H54 (cell line): ENCODE results near the gene SRGAP2C.
"Not testable (repeated sequence)": the region's sequence is repeated elsewhere in the genome, so short reads cannot be mapped to it uniquely, and the experiment has no call there.

ENCODE experiments used
- DNase-seq: peaks from one replicate; pipeline ENCODE4 v3.0.0; 2011; ENCODE audit warnings: low spot score, mixed read lengths; ENCODE audit not compliant: insufficient read length
- FAIRE-seq: peaks from 3 replicates; lab custom pipeline; 2011; peaks lifted over from hg19 to GRCh38; lab: Jason Lieb, UNC
- POLR2A ChIP-seq: IDR thresholded peaks from 2 replicates; pipeline ENCODE4 v1.6.1; 2011; ENCODE audit warnings: low read depth, mild to moderate bottlenecking, low read length

The SRGAP2C gene

GRCh38 chr1:121397101-121397500 lies 212.3 kb downstream of the SRGAP2C start:
- FAIRE-seq, DNase-seq: not testable (repeated sequence)

- DNase-seq, FAIRE-seq: not testable (repeated sequence)
These were observed 214.4 kb downstream of the SRGAP2C start for GRCh38 chr1:121399193-121399592.

- not testable (repeated sequence) for FAIRE-seq
These were observed 215.3 kb downstream of the SRGAP2C start for GRCh38 chr1:121400108-121400507.

GRCh38 chr1:121400541-121401310 lies 216.0 kb downstream of the SRGAP2C start:
- DNase-seq, FAIRE-seq: not testable (repeated sequence)

More at GRCh38 chr1:121400108-121400507, 215.3 kb downstream of the SRGAP2C start:
- DNase-seq = not testable (repeated sequence)

GRCh38 chr1:121401375-121401955 lies 216.7 kb downstream of the SRGAP2C start:
- FAIRE-seq, DNase-seq: not testable (repeated sequence)

- not testable (repeated sequence) for FAIRE-seq, DNase-seq
These were observed 218.5 kb downstream of the SRGAP2C start for GRCh38 chr1:121403254-121403653.

GRCh38 chr1:121408354-121408753 lies 223.6 kb downstream of the SRGAP2C start:
- DNase-seq (no peak), FAIRE-seq (peak; percentile 33)
- no peak for TF ChIP-seq POLR2A

- FAIRE-seq (no peak), DNase-seq (no peak)
- TF ChIP-seq POLR2A = no peak
These were observed 229.0 kb downstream of the SRGAP2C start for GRCh38 chr1:121413821-121414220.

GRCh38 chr1:121414905-121415304 lies 230.1 kb downstream of the SRGAP2C start:
- no peak for TF ChIP-seq POLR2A
- DNase-seq = no peak
- peak; percentile 84 for FAIRE-seq

GRCh38 chr1:121417325-121417923 lies 232.6 kb downstream of the SRGAP2C start:
- no peak for FAIRE-seq

GRCh38 chr1:121418369-121419049 lies 233.7 kb downstream of the SRGAP2C start:
- DNase-seq (no peak), FAIRE-seq (no peak)
- TF ChIP-seq POLR2A = no peak

More at GRCh38 chr1:121417325-121417923, 232.6 kb downstream of the SRGAP2C start:
- TF ChIP-seq POLR2A = no peak
- DNase-seq = no peak

GRCh38 chr1:121419050-121419615 lies 234.4 kb downstream of the SRGAP2C start:
- not testable (repeated sequence) for FAIRE-seq, DNase-seq

- peak; percentile 81 for FAIRE-seq
These were observed 236.7 kb downstream of the SRGAP2C start for GRCh38 chr1:121421490-121421889.

GRCh38 chr1:121423956-121424355 lies 239.2 kb downstream of the SRGAP2C start:
- FAIRE-seq = peak; percentile 27
- not testable (repeated sequence) for DNase-seq

More at GRCh38 chr1:121421490-121421889, 236.7 kb downstream of the SRGAP2C start:
- not testable (repeated sequence) for DNase-seq

- not testable (repeated sequence) for DNase-seq, FAIRE-seq
These were observed 248.7 kb downstream of the SRGAP2C start for GRCh38 chr1:121433517-121433916.

GRCh38 chr1:121438862-121439261 lies 254.1 kb downstream of the SRGAP2C start:
- DNase-seq, FAIRE-seq: not testable (repeated sequence)
